HEK293T (cell line): ENCODE data around the gene MRPS11.

ENCODE experiments used
- CTCF ChIA-PET: fragments of 350-600 bp; formaldehyde crosslinking; extraction: SDS; loops from one replicate; lab custom pipeline; 2021; ENCODE audit warnings: antibody characterized with exemption, inconsistent platforms; lab: Yijun Ruan, JAX
- POLR2A ChIA-PET: fragments of 350-600 bp; formaldehyde crosslinking; extraction: SDS; loops from one replicate; lab custom pipeline; 2020; ENCODE audit warnings: antibody characterized with exemption, inconsistent platforms; lab: Yijun Ruan, JAX
- DNase-seq: peaks from one replicate; pipeline ENCODE4 v3.0.0; 2012; ENCODE audit warnings: mixed read lengths; ENCODE audit errors: extremely low spot score
- ARNT ChIP-seq: fragments of 450-650 bp; IDR thresholded peaks from 2 replicates; pipeline ENCODE4 v1.6.1; 2017; ENCODE audit warnings: mild to moderate bottlenecking
- BHLHE40 ChIP-seq: fragments of 450-650 bp; IDR thresholded peaks from 2 replicates; pipeline ENCODE4 v1.6.1; 2016; ENCODE audit warnings: mild to moderate bottlenecking, moderate library complexity, borderline replicate concordance
- CTBP1 ChIP-seq: fragments of 450-650 bp; IDR thresholded peaks from 2 replicates; pipeline ENCODE4 v1.6.1; 2016; ENCODE audit warnings: borderline replicate concordance
- ELF4 ChIP-seq: fragments of 450-650 bp; IDR thresholded peaks from 2 replicates; pipeline ENCODE4 v1.6.1; 2017; ENCODE audit warnings: antibody characterized with exemption
- FOXA1 ChIP-seq: fragments of 450-650 bp; IDR thresholded peaks from 2 replicates; pipeline ENCODE4 v1.6.1; 2016; ENCODE audit warnings: mild to moderate bottlenecking
- FOXK2 ChIP-seq: fragments of 450-650 bp; IDR thresholded peaks from 2 replicates; pipeline ENCODE4 v1.6.1; 2016; ENCODE audit warnings: mild to moderate bottlenecking
- FOXM1 ChIP-seq: fragments of 450-650 bp; IDR thresholded peaks from 2 replicates; pipeline ENCODE4 v1.6.1; 2017; ENCODE audit warnings: mild to moderate bottlenecking, borderline replicate concordance
- HDGF ChIP-seq: fragments of 450-650 bp; IDR thresholded peaks from 2 replicates; pipeline ENCODE4 v1.6.1; 2017; ENCODE audit warnings: antibody characterized with exemption, borderline replicate concordance
- L3MBTL2 ChIP-seq: fragments of 450-650 bp; conservative IDR thresholded peaks from 2 replicates; pipeline ENCODE4 v1.6.1; 2016; ENCODE audit warnings: mild to moderate bottlenecking
- LEF1 ChIP-seq: fragments of 450-650 bp; IDR thresholded peaks from 2 replicates; pipeline ENCODE4 v1.6.1; 2017; ENCODE audit warnings: mild to moderate bottlenecking, borderline replicate concordance
- NFRKB ChIP-seq: fragments of 450-650 bp; IDR thresholded peaks from 2 replicates; pipeline ENCODE4 v1.6.1; 2016; ENCODE audit warnings: mild to moderate bottlenecking, moderate library complexity
- SP1 ChIP-seq: fragments of 450-650 bp; IDR thresholded peaks from 2 replicates; pipeline ENCODE4 v1.6.1; 2017
- SUZ12 ChIP-seq: fragments of 450-650 bp; IDR thresholded peaks from 2 replicates; pipeline ENCODE4 v1.6.1; 2016; ENCODE audit warnings: mild to moderate bottlenecking
- TARDBP ChIP-seq: fragments of 450-650 bp; IDR thresholded peaks from 2 replicates; pipeline ENCODE4 v1.6.1; 2016
- ZNF384 ChIP-seq: fragments of 450-650 bp; IDR thresholded peaks from 2 replicates; pipeline ENCODE4 v1.6.1; 2016
- TF ChIP-seq, protein P1 (sequence below): fragments of 450-650 bp; IDR thresholded peaks from 2 replicates; pipeline ENCODE4 v1.6.1; 2016

Gene MRPS11

DNA sequence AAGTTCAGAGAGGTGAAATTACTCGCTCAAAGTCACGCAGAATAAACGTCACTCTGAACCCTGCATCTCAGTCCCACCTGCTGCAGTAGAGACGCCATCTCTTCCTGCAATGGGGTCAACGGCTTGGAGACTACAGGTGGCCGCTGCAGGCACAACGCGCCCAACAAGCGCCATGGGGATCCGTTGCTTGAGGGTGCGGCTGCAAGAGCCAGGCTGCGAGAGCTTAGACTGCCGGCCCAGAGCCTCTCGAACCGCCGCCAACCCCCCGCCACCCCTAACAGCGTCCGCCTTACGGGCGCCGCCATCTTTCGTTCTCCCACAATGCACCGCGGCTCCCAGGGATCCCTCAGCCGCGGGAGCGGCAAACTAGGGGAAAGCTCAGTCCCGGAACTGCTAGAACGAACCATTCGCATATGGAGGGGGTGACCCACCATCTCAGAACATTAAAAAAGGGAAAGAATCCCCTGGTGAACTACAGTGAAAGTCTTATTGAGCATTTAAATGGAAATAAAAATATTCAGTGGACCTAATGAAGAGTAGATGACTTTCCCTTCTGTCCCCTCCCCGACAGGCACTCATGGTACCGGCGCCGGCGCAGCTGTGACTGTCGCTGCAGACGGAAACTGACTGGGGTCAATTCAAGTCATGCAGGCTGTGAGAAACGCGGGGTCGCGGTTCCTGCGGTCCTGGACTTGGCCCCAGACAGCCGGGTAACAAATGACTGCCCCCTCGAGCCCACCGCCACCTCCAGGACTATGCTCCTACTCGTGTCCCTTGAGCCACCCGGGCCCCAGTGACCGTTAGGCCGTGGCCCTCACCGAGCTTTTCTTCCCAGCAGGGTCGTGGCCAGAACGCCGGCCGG is at the start of gene MRPS11, which contains the start of gene MRPL46:
Gene MRPS11 (plus strand): TSS at position 636 of the 862 bp plus-strand sequence. CDS start 10 bp downstream, at position 646.
Gene MRPL46 (minus strand): TSS at position 316 of the 862 bp plus-strand sequence. CDS start 11 bp downstream, at position 305.
- peak; percentile 93 for DNase-seq
- ChIA-PET POLR2A (interaction anchor here (0.7 to 2.3 kb wide), 26 partner anchors 10 to 360 kb away, joined by 3 to 12 read pairs (median 4); partner anchors contain the start of genes AEN and ISG20), CTCF (interaction anchor here (0.9 to 1.5 kb wide), 5 partner anchors 11 to 234 kb away, joined by 3 to 5 read pairs (median 3); no protein-coding TSS in a partner anchor)
- TF ChIP-seq LEF1, result no peak
- TF ChIP-seq ELF4, result peak; percentile 56
- no peak for TF ChIP-seq TARDBP
- TF ChIP-seq BHLHE40, result peak; percentile 85
- no peak for TF ChIP-seq HDGF
- no peak for TF ChIP-seq SUZ12
- TF ChIP-seq FOXK2, result no peak
- no peak for TF ChIP-seq FOXM1
- TF ChIP-seq, protein P1, sequence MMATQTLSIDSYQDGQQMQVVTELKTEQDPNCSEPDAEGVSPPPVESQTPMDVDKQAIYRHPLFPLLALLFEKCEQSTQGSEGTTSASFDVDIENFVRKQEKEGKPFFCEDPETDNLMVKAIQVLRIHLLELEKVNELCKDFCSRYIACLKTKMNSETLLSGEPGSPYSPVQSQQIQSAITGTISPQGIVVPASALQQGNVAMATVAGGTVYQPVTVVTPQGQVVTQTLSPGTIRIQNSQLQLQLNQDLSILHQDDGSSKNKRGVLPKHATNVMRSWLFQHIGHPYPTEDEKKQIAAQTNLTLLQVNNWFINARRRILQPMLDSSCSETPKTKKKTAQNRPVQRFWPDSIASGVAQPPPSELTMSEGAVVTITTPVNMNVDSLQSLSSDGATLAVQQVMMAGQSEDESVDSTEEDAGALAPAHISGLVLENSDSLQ, result no peak
- no peak for TF ChIP-seq ZNF384
- TF ChIP-seq NFRKB, result peak; percentile 81
- TF ChIP-seq CTBP1, result no peak
- TF ChIP-seq FOXA1, result no peak
- no peak for TF ChIP-seq SP1
- peak; percentile 92 for TF ChIP-seq L3MBTL2
- no peak for TF ChIP-seq ARNT

DNA sequence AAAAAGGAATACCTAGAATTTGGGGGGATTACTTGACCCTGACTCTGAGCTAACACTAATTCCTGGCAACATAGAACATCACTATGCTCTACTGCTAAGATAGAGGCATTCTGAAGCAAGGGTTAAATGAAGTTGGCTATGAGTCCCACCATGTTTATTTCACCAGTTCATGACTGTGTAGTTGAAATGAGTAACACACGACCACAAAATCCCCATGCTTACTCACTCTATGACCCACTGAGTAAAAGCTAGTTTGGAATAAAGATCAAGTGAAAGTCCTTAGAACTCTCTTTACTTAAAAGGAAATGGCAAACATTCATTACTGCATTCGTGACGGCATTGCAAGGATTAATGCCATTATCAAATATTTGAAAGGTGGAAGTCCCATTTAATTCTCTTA is 47.7 kb upstream of the MRPS11 start:
- TF ChIP-seq ELF4 (no peak), CTBP1 (no peak), NFRKB (no peak), FOXM1 (no peak)
- POLR2A ChIA-PET, result no interaction called here
- CTCF ChIA-PET, result no interaction called here
- DNase-seq, result no peak

DNA sequence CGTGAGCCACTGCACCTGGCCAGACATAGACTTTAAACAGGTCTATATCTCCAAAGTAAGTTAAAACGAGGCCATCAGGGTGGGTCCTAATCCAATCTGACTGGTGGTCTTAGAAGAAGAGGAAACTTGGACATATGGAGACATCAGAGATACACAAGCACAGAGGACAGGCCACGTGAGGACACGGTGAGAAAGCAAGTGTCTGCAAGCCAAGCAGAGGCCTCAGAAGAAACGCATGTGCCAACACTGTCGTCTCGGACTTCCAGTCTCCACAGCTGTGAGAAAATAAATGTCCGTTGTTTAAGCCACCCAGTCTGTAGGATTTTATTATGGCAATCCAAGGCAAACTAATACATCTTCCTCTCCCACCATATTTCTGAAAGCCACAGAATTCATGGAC is 44.2 kb upstream of the MRPS11 start:
- TF ChIP-seq ARNT (no peak), FOXM1 (no peak), TARDBP (no peak), CTBP1 (no peak), SP1 (no peak), HDGF (no peak), ZNF384 (no peak), NFRKB (no peak), BHLHE40 (no peak), L3MBTL2 (no peak), FOXK2 (no peak), LEF1 (no peak), ELF4 (no peak), FOXA1 (no peak), SUZ12 (no peak)
- TF ChIP-seq, protein P1, result no peak
- no peak for DNase-seq
- POLR2A ChIA-PET, result no interaction called here
- CTCF ChIA-PET, result no interaction called here

DNA sequence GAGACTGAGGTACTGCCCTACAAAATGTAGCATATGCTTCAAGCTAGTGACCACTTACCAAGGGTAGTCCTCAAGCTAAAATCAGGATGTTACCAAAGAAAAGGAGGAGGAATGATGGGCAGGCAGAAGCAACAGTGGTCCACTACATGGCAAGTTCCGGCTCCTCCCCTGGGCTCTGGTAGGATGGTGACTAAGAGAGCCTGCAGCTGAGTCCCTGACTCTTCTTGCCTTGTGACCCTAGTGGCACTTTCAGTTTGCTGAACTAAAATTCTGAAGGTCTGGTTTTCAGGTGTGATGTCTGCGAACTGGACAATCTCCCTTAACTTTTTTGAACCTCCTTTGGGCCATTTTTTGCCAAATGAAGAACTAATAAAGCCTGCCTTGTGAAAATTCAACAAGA is 41.2 kb upstream of the MRPS11 start:
- TF ChIP-seq SUZ12, result no peak
- TF ChIP-seq FOXK2, result no peak
- no peak for TF ChIP-seq HDGF
- no peak for TF ChIP-seq LEF1
- no peak for TF ChIP-seq SP1
- no peak for TF ChIP-seq ARNT
- no peak for TF ChIP-seq NFRKB
- TF ChIP-seq CTBP1, result no peak
- TF ChIP-seq L3MBTL2, result no peak
- no peak for TF ChIP-seq BHLHE40
- TF ChIP-seq, protein P1, result no peak
- TF ChIP-seq ELF4, result no peak
- no peak for TF ChIP-seq FOXM1
- no peak for TF ChIP-seq ZNF384
- no peak for TF ChIP-seq TARDBP
- TF ChIP-seq FOXA1, result no peak
- POLR2A ChIA-PET, result no interaction called here
- no peak for DNase-seq
- CTCF ChIA-PET, result no interaction called here

DNA sequence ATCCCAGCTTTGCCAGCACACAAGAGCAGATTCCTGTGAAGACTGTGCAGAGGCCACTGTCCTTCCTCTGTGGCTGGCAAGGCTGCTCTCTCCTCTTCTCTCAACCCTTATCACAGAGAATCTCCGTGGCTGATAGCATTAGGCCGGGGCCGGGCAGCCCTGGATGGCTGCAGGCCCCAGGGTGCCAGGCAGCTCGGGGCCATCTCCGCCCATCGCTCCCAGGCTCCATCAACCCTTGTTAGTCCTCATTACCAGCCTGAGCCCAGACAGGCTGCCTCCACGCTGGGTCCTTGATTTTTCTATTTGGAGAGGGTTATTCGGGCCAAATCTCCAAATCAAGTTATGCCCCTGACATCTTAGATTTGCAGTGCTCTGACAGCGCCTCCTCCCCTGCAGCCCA is 39.5 kb upstream of the MRPS11 start:
- DNase-seq, result no peak
- TF ChIP-seq BHLHE40, result no peak
- TF ChIP-seq HDGF, result no peak
- no peak for TF ChIP-seq FOXA1
- TF ChIP-seq ZNF384, result no peak
- TF ChIP-seq LEF1, result no peak
- TF ChIP-seq SUZ12, result no peak
- TF ChIP-seq TARDBP, result no peak
- no peak for TF ChIP-seq NFRKB
- no peak for TF ChIP-seq ARNT
- TF ChIP-seq, protein P1, result no peak
- no peak for TF ChIP-seq FOXM1
- no peak for TF ChIP-seq L3MBTL2
- ChIA-PET CTCF (no interaction called here), POLR2A (interaction anchor here (1.1 kb wide), 1 partner anchor 39 kb away, joined by 3 read pairs; the partner anchor contains the start of genes MRPL46 and MRPS11)
